Omental fat pad (tissue), 4 donors: Measurements from ENCODE around the gene GRIK1. TPM values are rescaled to one million over a fixed set of nuclear protein-coding genes. Genes with fewer than 3 reads are reported as not detected.

ENCODE experiments used
- ATAC-seq: fragments of 150-250 bp; one replicate; pipeline ENCODE4 v1.9.1; 2016; ENCODE audit warnings: mild to moderate bottlenecking, moderate library complexity; ENCODE audit not compliant: low FRiP score
- DNase-seq: peaks from one replicate; pipeline ENCODE4 v3.0.0-alpha.2; 2019; ENCODE audit warnings: low spot score
- CTCF ChIP-seq, 3 donors: fragments of 450-650 bp; IDR thresholded peaks; one replicate each; pipeline ENCODE4 v1.5.1; 2016 to 2017; ENCODE audit warnings: antibody characterized with exemption in 3 of 3, mild to moderate bottlenecking in 3 of 3, moderate library complexity in 2 of 3
- total RNA-seq, 4 donors: library from RNA; depleted of rRNA; stranded (reverse); fragments of >200 nt; gene quantifications; one replicate each; pipeline ENCODE4 v1.1.0, GENCODE V29; 2016

GRIK1 gene
- under 1 TPM in 3 of 4 donors, not detected in 1; 0.09 to 0.44 (median 0.32) TPM for total RNA-seq

- DNase-seq (no peak), ATAC-seq (no peak)
- no peak for TF ChIP-seq CTCF (IDR thresholded peaks at IDR 0.05)
Observed at GRCh38 chr21:29939924-29940275, at the start of gene GRIK1. Gene GRIK1, minus strand, starts transcription at chr21:29939996.

GRCh38 chr21:29987762-29988161, 48.0 kb upstream of the GRIK1 start:
- DNase-seq: no peak
- no peak for TF ChIP-seq CTCF (IDR thresholded peaks at IDR 0.05)
- ATAC-seq: no peak

- DNase-seq: no peak
- ATAC-seq: no peak
- TF ChIP-seq CTCF (IDR thresholded peaks at IDR 0.05): no peak
Observed at GRCh38 chr21:29985866-29986265, 46.1 kb upstream of the GRIK1 start.

GRCh38 chr21:29979043-29979442, 39.2 kb upstream of the GRIK1 start:
- ATAC-seq (no peak), DNase-seq (no peak)
- no peak for TF ChIP-seq CTCF (IDR thresholded peaks at IDR 0.05)

GRCh38 chr21:29975776-29976175, 36.0 kb upstream of the GRIK1 start:
- ATAC-seq (no peak), DNase-seq (no peak)
- no peak for TF ChIP-seq CTCF (IDR thresholded peaks at IDR 0.05)

GRCh38 chr21:29973258-29973657, 33.5 kb upstream of the GRIK1 start:
- ATAC-seq: no peak
- no peak for TF ChIP-seq CTCF (IDR thresholded peaks at IDR 0.05)

GRCh38 chr21:29961291-29962027, 21.7 kb upstream of the GRIK1 start:
- DNase-seq: no peak
- no peak for TF ChIP-seq CTCF (IDR thresholded peaks at IDR 0.05)
- no peak for ATAC-seq

More at GRCh38 chr21:29973258-29973657, 33.5 kb upstream of the GRIK1 start:
- DNase-seq: no peak
